Activated naive CD4-positive, alpha-beta T cell treated with anti-CD3 and anti-CD28 coated beads, Interleukin-2, amount 50 U/mL, for 24 hours (primary cell): ENCODE measurements around the gene BFSP1.

Experiments
- H3K27ac Mint-ChIP-seq: one replicate; pipeline ENCODE4 v1.8.0; 2021; ENCODE audit warnings: mild to moderate bottlenecking, mixed read lengths
- H3K27me3 Mint-ChIP-seq: one replicate; pipeline ENCODE4 v1.8.0; 2021; ENCODE audit warnings: mixed read lengths
- H3K36me3 Mint-ChIP-seq: one replicate; pipeline ENCODE4 v1.8.0; 2021; ENCODE audit warnings: mixed read lengths
- H3K4me1 Mint-ChIP-seq: one replicate; pipeline ENCODE4 v1.8.0; 2021; ENCODE audit warnings: mixed read lengths
- H3K4me3 Mint-ChIP-seq: one replicate; pipeline ENCODE4 v1.8.0; 2021; ENCODE audit warnings: mild to moderate bottlenecking, mixed read lengths
- H3K9me3 Mint-ChIP-seq: one replicate; pipeline ENCODE4 v1.8.0; 2021; ENCODE audit warnings: mixed read lengths

BFSP1 gene

DNA sequence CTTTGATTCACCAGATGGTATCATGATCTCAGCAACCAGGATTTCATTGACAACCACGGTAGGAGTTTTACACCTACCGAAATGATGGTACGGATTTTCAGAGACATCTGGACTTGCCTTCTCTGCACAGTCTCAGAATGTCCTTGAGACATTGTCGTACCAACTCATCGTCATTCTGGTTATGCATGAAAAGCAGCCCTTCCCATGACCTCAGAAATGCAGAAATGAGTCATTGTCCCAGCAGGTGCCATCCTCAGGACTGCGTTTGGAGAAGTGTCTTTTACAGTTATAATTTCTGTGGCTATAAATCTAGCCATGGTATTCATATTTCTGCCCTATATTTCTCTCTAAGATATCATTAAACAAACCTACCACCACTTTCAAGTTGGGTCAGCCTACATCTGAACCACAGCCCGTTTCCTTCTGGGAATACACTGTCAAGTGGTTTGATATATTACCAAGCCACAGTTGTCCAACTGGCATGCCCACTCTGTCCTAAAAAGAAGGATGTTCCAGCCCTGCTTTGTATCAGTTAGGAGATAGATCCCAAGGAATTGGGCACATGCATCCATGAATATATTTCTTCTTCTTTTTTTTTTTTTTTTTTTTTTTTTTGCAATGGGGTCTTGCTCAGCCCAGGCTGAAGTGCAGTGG, 7.5 kb upstream of the BFSP1 start:
- Mint-ChIP-seq H3K36me3 (no peaks in the 10 kb centered on the region), H3K27me3 (peaks cover 8% of the 10 kb centered on the region), H3K4me1 (no peaks in the 10 kb centered on the region), H3K27ac (no peak overlapping the region), H3K4me3 (no peak overlapping the region), H3K9me3 (no peaks in the 10 kb centered on the region)

DNA sequence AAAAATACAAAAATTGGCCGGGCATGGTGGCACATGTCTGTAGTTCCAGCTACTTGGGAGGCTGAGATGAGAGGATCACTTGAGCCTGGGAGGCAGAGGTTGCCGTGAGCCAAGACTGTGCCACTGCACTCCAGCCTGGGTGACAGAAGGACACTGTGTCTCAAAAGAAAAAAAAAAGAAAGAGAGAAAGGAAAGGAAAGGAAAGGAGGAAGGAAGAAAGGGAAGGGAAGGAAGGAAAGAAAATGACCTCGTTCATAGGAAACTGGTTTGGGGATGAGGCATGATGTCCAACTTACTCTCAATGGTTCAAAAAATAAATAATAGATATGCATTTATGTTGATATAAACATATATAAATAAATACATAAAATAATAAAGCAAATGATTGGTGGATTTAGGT, 6.8 kb upstream of the BFSP1 start:
- Mint-ChIP-seq H3K4me3 (no peak overlapping the region), H3K4me1 (no peaks in the 10 kb centered on the region), H3K9me3 (no peaks in the 10 kb centered on the region), H3K27me3 (peaks cover 6% of the 10 kb centered on the region), H3K36me3 (no peaks in the 10 kb centered on the region), H3K27ac (no peak overlapping the region)

DNA sequence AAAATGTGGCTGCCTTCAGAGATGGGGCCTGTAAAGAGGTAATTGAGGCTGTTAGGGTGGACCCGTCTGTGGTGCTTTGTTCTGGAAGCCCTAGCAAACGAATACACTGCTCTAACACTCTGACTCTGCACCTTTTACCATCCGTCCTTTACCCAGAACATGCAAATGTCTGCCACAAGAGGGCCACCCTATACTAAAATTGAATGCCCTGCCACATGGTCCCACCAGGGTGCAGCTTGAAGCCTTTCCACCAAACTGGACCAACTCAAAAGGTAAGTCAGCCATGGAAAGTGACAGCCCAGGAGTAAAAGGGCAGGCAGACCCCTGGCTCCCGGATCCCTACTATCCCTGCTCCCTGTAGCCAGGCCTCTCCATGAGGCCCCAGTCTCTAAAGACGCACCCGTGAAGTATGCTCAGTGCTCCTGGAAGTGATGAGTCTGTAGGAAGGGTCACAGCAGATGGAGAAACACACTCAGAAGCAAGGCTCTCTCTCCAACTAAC, 5.8 kb upstream of the BFSP1 start:
- Mint-ChIP-seq H3K9me3 (no peaks in the 10 kb centered on the region), H3K27me3 (peaks cover 5% of the 10 kb centered on the region), H3K4me1 (no peaks in the 10 kb centered on the region), H3K36me3 (no peaks in the 10 kb centered on the region), H3K27ac (no peak overlapping the region), H3K4me3 (no peak overlapping the region)

DNA sequence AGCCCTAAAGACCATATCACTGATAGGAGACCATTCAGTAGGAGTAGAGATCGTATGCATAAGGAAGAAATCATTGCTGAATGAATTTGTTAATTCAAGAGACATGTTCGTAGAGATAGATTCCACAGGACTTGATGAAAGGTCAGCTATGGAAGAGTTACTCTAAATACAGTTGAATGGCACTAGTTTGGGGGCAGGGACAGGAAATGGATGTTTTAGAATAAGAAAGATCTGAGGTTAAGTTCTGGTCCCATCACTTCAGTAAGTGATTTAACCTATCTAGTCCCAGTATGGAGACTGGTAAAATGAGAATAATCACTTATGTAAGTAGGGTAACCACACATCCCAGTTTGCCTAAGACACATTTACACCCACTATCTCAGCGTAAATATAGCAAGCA, 2.9 kb upstream of the BFSP1 start:
- H3K4me1 Mint-ChIP-seq: peaks cover 11% of the 10 kb centered on the region
- H3K36me3 Mint-ChIP-seq: no peaks in the 10 kb centered on the region
- H3K9me3 Mint-ChIP-seq: no peaks in the 10 kb centered on the region
- H3K4me3 Mint-ChIP-seq: no peak overlapping the region
- no peak overlapping the region for H3K27ac Mint-ChIP-seq
- peaks cover 13% of the 10 kb centered on the region for H3K27me3 Mint-ChIP-seq

DNA sequence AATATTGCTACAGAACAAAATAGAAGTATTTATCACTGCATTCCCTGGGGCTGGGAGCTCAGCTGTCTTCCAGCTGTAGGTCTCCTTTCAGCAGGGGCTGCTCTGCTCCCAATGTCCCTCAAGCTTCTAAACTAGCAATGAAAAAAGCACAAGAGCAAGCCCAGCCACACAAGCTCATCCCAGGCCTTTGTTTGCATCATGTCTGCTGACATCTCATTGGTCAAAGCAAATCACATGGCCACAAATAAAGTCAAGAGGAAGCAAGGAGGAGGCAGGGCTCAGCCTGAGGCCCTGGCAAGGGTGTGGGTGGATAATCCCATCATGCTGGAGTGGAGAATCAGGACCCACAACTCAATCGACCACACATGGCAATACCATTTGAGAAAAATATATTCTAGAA, 2.2 kb upstream of the BFSP1 start:
- Mint-ChIP-seq H3K4me3 (no peak overlapping the region), H3K27me3 (peaks cover 13% of the 10 kb centered on the region), H3K36me3 (no peaks in the 10 kb centered on the region), H3K9me3 (no peaks in the 10 kb centered on the region), H3K27ac (no peak overlapping the region), H3K4me1 (peaks cover 11% of the 10 kb centered on the region)

DNA sequence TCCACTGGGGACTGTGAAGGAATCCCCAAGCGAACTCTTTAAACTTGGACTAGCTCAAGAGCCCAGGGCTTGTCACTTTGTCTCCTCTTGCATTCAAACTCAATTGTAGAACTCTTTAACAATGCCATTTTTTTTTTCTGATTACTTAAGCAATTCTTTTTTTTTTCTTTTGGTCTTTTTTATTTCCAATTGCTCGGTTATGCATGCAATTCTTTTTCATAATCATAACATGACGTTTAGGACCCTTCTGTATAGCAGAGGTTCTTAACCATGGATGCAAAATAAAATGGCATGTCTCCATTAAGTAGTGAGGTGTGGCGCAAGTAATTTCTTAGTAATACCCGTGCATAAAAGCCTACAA, 466 bp upstream of the BFSP1 start:
- no peaks in the 10 kb centered on the region for H3K36me3 Mint-ChIP-seq
- H3K27ac Mint-ChIP-seq: peak overlapping the region; percentile 51
- peak overlapping the region; percentile 83 for H3K4me3 Mint-ChIP-seq
- H3K27me3 Mint-ChIP-seq: peaks cover 13% of the 10 kb centered on the region
- H3K9me3 Mint-ChIP-seq: no peaks in the 10 kb centered on the region
- H3K4me1 Mint-ChIP-seq: peaks cover 11% of the 10 kb centered on the region

DNA sequence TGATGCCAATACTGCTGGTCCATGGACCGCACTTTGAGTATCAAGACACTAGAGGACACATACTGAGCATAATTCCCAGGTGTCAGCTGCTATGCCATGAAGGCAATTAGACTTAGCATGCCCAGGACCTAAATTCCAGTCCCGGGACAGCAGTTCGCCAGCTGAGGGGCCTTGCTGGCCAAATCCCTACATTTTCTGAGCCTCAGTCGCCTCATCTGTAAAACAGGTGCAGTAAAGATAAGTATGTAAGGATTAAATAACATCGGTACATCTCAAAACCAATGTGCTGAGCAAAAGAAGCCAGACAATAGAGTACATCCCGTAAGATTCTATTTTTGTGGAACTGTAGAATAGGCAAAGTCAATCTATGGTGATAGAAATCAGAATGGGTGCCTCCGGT, 1.0 kb downstream of the BFSP1 start:
- Mint-ChIP-seq H3K9me3 (no peaks in the 10 kb centered on the region), H3K27me3 (peaks cover 13% of the 10 kb centered on the region), H3K27ac (no peak overlapping the region), H3K36me3 (no peaks in the 10 kb centered on the region), H3K4me3 (peak overlapping the region; percentile 63), H3K4me1 (peaks cover 11% of the 10 kb centered on the region)

DNA sequence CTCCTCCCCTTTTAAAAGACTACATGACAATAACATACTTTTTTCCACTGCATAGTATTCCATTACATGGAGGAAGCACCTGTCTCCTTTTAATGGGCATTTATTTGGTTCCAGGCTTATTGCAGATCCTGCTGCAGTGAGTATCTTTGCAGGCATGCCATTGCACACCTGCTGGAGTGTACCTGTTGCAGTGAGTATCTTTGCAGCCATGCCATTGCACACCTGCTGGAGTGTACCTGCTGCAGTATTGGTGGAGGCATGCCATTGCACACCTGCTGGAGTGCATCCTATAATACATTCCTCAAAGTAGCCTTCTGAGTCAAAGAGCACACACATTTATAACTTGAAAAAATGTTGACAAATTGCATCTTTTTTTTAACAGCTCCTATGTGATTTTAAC, 1.6 kb downstream of the BFSP1 start:
- Mint-ChIP-seq H3K9me3 (no peaks in the 10 kb centered on the region), H3K36me3 (no peaks in the 10 kb centered on the region), H3K4me3 (no peak overlapping the region), H3K4me1 (peaks cover 11% of the 10 kb centered on the region), H3K27ac (no peak overlapping the region), H3K27me3 (peaks cover 13% of the 10 kb centered on the region)

DNA sequence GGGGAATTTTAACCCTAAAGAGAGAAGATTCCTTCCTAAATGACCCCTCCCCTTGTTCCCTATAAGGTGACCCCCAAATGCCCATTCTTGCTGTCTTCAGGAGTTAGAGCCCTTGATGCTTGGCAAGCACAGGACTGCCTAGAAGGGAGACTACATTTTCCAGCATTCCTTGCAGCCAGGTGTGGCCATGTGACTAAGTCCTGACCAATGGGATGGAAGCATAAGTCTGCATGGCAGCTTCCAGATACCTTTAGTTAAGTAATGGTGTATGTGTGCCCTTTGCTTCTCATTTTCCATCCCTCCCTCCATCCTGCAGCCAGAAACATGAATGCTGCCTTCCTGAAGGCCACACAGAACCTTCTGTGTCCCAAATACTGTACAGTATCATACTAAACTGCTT, 5.5 kb downstream of the BFSP1 start:
- H3K9me3 Mint-ChIP-seq: no peaks in the 10 kb centered on the region
- H3K27ac Mint-ChIP-seq: no peak overlapping the region
- H3K27me3 Mint-ChIP-seq: peaks cover 8% of the 10 kb centered on the region
- H3K36me3 Mint-ChIP-seq: no peaks in the 10 kb centered on the region
- H3K4me3 Mint-ChIP-seq: no peak overlapping the region
- peaks cover 6% of the 10 kb centered on the region for H3K4me1 Mint-ChIP-seq

DNA sequence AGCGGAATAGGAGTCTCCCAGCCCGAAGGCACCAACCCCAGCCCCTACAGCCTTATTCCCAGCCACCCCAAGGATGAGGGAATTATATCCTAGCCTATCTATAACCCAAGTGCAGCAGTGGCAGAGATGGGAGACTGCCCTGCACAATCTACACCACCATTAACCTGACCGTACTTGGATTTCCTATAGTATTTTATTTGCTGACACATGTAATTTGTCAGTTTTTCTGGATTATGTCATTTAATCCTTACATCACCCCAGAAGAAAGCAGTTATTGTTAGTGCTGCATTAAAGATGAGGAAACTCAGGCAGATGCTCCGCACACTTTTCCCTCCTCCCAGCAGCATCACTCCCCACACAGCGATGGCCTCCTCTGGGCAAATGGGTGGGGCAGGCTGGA, 6.0 kb downstream of the BFSP1 start:
- no peak overlapping the region for H3K4me3 Mint-ChIP-seq
- H3K4me1 Mint-ChIP-seq: peaks cover under 1% of the 10 kb centered on the region
- no peak overlapping the region for H3K27ac Mint-ChIP-seq
- H3K36me3 Mint-ChIP-seq: no peaks in the 10 kb centered on the region
- H3K27me3 Mint-ChIP-seq: peaks cover 4% of the 10 kb centered on the region
- H3K9me3 Mint-ChIP-seq: no peaks in the 10 kb centered on the region

DNA sequence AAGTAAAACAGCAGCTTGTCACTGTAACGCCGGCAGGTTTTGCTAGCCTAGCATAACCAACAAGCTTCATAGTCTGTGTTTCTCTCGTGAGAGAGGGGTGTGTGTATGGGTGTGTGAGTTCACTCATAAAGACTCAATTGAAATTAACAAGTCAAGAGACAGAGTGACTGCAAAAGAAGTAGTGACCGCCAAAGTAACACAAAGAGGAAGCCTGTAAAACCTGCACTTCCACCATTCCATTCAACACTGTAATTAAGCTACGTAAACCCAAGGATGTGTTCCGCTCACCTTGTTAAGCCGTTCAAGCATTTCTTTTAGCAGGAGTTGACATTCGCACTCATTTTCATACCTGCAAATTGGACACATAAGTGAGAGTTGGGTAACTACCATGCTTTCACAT, 6.6 kb downstream of the BFSP1 start:
- H3K4me1 Mint-ChIP-seq: no peaks in the 10 kb centered on the region

DNA sequence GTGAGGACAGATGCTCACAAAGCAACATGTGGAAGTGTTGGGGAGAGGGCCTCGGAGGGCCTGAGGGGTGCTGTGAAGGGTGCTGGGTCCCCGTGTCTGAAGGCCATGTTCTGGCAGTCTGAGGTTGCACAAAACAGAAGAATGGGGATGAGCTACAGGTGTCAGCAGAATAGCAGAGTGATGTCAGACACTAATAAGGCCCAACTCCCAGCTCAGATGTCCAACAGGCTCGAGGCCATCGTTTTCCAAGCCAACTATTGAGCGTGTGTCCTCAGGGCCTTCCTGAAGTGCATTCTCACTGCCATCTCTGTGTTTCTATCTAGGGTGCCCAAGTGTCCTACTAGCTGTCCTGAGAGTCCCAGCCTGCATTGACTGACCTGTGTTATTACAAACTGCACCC, 7.9 kb downstream of the BFSP1 start:
- Mint-ChIP-seq H3K4me1 (no peaks in the 10 kb centered on the region), H3K27ac (no peak overlapping the region), H3K27me3 (peaks cover 1% of the 10 kb centered on the region), H3K9me3 (no peaks in the 10 kb centered on the region), H3K36me3 (no peaks in the 10 kb centered on the region), H3K4me3 (no peak overlapping the region)

More for the DNA sequence above, 6.6 kb downstream of the BFSP1 start:
- Mint-ChIP-seq H3K27me3 (peaks cover 4% of the 10 kb centered on the region), H3K4me3 (no peak overlapping the region), H3K9me3 (no peaks in the 10 kb centered on the region), H3K27ac (no peak overlapping the region), H3K36me3 (no peaks in the 10 kb centered on the region)

DNA sequence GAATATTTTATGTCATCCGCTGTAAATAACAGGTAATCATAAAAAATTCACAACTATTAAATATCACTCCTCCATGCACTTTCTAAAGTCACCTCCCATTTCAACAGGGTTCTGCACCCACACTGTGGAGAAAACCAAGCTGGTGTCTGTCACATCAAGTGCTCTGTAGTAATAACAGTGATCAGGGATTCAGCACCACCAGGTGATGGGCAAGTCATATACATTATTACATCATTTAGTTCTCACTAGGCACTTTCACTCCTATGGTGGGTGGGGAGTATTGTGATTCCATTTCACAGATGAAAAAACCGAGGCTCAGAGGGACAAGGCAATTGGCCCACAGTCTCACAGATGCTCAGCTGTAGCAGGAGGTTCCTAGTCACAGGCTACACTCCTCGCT, 8.7 kb downstream of the BFSP1 start:
- Mint-ChIP-seq H3K27me3 (peaks cover 1% of the 10 kb centered on the region), H3K9me3 (no peaks in the 10 kb centered on the region), H3K4me3 (no peak overlapping the region), H3K27ac (no peak overlapping the region), H3K36me3 (no peaks in the 10 kb centered on the region), H3K4me1 (no peaks in the 10 kb centered on the region)

DNA sequence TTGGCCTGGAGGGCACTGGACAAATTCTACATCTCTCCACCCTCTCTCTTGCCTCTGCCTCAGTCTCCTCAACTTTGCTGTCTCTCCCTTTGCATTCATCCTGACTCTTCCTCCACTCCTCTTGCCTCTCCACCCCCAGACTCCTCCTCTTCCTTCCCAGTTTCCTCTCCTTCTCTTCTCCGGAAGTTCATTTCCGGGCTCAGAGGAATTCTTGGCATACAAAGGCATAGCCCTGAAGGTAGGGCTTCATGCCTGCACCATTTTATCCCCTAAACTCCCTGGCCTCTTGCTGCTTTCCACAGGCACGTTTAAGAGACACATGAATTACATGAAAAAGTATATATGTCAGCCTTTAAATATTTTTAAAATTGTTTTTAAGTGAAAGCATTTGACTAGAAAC, 10.6 kb downstream of the BFSP1 start:
- Mint-ChIP-seq H3K27me3 (no peaks in the 10 kb centered on the region), H3K9me3 (no peaks in the 10 kb centered on the region), H3K36me3 (no peaks in the 10 kb centered on the region), H3K27ac (no peak overlapping the region), H3K4me1 (no peaks in the 10 kb centered on the region), H3K4me3 (no peak overlapping the region)

DNA sequence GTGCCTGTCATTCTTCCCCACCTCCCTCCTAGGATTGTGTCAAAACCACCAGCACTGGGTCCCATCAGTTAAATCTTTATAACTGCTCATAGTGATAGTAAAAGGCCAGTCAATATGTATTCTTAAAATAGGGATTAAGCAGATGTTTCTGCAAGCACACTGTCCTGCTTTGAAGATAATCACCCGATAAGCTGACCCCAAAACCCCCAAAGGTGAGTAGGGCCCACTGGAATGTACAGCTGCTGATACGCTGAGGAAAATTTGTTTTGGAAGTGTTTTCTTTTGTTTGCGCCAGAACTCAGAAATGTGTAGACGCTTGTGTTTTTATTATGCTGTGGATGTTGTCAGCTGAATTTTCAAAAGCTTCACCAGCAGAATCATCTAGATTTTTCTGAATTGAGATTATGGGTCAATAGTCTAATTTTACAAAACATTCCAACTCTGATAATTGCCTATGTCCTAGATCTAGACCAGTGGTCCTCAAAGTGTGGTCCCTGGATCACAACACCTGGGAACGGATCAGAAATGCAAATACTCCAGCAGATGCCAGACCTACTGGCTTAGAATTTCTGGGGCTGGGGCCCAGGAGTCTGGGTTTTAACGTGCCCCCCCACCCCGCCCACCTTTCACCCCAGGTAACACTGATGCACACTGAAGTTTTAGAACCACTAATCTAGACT, 11.4 kb downstream of the BFSP1 start:
- H3K4me1 Mint-ChIP-seq: no peaks in the 10 kb centered on the region
- H3K4me3 Mint-ChIP-seq: no peak overlapping the region
- no peaks in the 10 kb centered on the region for H3K27me3 Mint-ChIP-seq
- H3K27ac Mint-ChIP-seq: no peak overlapping the region
- no peaks in the 10 kb centered on the region for H3K9me3 Mint-ChIP-seq
- no peaks in the 10 kb centered on the region for H3K36me3 Mint-ChIP-seq

DNA sequence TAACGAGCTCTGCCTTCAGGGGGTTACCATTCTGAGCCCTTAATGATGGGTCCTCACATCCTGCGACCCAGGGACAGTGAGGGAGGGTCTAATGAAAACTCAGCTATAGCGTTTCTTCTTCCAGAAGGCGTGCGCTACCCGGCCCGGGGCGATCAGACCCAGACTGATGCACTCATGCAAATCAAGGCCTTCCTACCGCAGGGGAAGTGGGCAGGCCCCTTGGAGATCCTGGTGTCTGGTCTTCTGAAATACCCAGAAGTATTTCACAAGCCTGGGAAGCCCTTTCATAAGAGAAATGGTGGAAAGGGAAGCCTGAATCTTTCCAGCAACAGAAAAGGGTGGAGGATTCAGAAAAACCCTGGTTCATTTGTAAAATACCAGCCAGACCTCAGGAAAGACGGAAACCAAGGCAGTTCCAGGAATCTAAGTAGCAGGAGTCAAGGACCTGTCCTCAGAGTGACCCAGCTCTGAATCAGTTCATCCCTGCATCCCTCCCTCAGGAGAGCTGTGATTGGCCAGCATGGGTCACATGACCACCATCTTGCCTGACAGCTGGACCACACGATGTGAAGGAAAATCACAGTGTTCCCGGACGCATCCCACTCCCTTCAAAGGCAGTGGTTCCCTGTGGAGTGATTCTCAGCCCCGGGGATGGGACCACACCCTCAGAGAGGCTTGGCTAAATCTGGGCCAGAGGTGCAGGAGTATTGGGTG, 12.7 kb downstream of the BFSP1 start:
- H3K4me3 Mint-ChIP-seq: no peak overlapping the region
- H3K27me3 Mint-ChIP-seq: no peaks in the 10 kb centered on the region
- H3K27ac Mint-ChIP-seq: no peak overlapping the region
- H3K36me3 Mint-ChIP-seq: no peaks in the 10 kb centered on the region
- no peaks in the 10 kb centered on the region for H3K4me1 Mint-ChIP-seq
- H3K9me3 Mint-ChIP-seq: no peaks in the 10 kb centered on the region
